ENCODE data around the gene OSBPL9. TPM values are rescaled to one million over a fixed set of nuclear protein-coding genes. Genes with fewer than 3 reads are reported as not detected.

Gene OSBPL9, protein sequence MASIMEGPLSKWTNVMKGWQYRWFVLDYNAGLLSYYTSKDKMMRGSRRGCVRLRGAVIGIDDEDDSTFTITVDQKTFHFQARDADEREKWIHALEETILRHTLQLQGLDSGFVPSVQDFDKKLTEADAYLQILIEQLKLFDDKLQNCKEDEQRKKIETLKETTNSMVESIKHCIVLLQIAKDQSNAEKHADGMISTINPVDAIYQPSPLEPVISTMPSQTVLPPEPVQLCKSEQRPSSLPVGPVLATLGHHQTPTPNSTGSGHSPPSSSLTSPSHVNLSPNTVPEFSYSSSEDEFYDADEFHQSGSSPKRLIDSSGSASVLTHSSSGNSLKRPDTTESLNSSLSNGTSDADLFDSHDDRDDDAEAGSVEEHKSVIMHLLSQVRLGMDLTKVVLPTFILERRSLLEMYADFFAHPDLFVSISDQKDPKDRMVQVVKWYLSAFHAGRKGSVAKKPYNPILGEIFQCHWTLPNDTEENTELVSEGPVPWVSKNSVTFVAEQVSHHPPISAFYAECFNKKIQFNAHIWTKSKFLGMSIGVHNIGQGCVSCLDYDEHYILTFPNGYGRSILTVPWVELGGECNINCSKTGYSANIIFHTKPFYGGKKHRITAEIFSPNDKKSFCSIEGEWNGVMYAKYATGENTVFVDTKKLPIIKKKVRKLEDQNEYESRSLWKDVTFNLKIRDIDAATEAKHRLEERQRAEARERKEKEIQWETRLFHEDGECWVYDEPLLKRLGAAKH
- total RNA-seq = 10 to 100 TPM; 52.5 to 55.9 TPM

DNA sequence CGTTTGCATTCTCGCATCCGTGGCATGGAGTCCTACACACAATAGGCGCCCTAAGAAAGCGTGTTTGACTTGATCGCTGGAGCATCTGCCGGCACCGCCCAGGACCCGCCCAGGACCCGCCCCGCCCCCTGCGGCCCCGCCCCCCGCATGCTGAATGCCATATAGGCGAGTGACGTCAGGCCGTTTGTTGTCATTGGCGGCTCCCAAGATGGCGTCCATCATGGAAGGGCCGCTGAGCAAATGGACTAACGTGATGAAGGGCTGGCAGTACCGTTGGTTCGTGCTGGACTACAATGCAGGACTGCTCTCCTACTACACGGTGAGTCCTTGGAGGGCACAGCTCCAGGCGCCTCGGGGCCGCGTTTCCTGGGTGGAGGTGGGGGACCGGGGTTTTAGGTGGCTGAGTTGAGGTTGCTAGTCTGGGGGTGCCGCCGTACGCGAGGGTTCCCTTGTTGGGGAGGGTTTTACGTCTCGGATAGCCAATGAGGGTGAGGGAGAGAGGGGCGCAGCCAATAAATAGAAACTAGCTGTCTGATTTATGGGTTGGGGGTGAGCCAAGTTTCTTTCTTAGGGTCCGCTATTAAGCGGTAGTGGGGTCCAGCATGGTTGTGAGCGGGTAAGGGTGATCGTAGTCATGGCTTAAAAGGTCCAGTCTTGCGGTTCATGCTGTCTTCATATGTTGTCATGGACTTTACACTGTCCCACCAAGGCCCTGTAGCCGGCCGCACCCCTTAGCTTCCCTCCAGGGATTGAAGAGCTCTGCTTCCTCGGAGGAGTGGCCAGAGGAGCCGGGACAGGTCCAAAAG lies at the start of gene OSBPL9:
TSS of gene OSBPL9 (plus strand) at position 190 of the 806 bp plus-strand sequence. CDS start at position 209, 19 bp downstream.
- no peaks in the 10 kb centered on the region for H3K9me3 Mint-ChIP-seq
- peak within 1 kb of the TSS; percentile 93 for H3K27ac Mint-ChIP-seq
- no peaks in the 10 kb centered on the region for H3K27me3 Mint-ChIP-seq
- H3K36me3 Mint-ChIP-seq = no peaks in the 10 kb centered on the region
- H3K4me1 Mint-ChIP-seq = peaks cover 19% of the 10 kb centered on the region
- H3K4me3 Mint-ChIP-seq = peak within 1 kb of the TSS; percentile 98
- peak; percentile 80 for DNase-seq

DNA sequence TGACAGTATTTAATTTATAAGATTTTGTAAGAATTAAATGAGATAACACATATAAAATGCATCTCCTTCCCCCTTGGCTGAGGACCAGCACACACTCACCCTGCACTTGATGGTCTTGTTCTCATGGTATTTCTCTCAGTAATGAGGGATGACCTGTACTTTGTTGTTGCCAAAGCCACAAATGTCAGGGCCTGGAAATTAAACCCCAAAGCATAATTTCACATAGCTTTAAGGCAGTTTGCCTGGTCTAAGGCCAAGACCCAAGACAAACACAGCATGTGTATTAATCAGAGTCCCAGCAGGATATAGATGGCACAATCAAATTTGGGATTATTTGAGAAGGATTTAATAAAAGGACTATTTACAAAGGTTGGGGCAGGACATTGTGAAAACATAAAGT lies 49.2 kb upstream of the OSBPL9 start:
- H3K4me1 Mint-ChIP-seq = peaks cover 41% of the 10 kb centered on the region
- no peak overlapping the region for H3K4me3 Mint-ChIP-seq
- H3K27ac Mint-ChIP-seq = no peak overlapping the region
- no peaks in the 10 kb centered on the region for H3K36me3 Mint-ChIP-seq
- no peaks in the 10 kb centered on the region for H3K27me3 Mint-ChIP-seq
- no peaks in the 10 kb centered on the region for H3K9me3 Mint-ChIP-seq
- DNase-seq = no peak

DNA sequence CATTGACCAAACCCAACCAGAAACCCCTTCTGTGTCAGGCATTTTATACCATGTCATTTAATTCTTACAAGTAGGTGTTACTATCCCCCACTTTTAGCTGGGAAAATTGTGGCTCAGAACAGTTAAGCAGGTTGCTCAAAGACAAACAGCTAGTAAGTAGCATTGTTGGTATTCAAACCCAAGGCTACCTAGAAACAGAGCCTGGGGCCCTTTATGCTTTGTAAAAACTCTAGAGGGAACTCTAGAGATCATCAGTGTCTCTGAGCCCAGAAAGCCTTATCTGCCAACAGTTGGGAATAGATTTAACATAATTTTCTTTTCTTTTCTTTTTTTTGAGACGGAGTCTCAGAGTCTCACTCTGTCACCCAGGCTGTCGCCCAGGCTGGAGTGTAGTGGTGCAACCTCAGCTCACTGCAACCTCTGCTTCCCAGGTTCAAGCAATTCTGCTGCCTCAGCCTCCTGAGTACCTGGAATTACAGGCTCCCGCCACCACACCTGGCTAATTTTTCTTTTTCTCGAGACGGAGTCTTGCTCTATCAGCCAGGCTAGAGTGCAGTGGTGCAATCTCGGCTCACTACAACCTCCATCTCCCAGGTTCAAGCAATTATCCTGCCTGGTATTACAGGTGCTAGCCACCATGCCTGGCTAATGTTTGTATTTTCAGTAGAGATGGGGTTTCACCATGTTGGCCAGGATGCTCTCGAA lies 48.5 kb upstream of the OSBPL9 start:
- Mint-ChIP-seq H3K36me3 (no peaks in the 10 kb centered on the region), H3K27ac (peak overlapping the region; percentile 94), H3K27me3 (no peaks in the 10 kb centered on the region), H3K4me1 (peaks cover 41% of the 10 kb centered on the region), H3K9me3 (no peaks in the 10 kb centered on the region), H3K4me3 (no peak overlapping the region)
- DNase-seq = no peak

DNA sequence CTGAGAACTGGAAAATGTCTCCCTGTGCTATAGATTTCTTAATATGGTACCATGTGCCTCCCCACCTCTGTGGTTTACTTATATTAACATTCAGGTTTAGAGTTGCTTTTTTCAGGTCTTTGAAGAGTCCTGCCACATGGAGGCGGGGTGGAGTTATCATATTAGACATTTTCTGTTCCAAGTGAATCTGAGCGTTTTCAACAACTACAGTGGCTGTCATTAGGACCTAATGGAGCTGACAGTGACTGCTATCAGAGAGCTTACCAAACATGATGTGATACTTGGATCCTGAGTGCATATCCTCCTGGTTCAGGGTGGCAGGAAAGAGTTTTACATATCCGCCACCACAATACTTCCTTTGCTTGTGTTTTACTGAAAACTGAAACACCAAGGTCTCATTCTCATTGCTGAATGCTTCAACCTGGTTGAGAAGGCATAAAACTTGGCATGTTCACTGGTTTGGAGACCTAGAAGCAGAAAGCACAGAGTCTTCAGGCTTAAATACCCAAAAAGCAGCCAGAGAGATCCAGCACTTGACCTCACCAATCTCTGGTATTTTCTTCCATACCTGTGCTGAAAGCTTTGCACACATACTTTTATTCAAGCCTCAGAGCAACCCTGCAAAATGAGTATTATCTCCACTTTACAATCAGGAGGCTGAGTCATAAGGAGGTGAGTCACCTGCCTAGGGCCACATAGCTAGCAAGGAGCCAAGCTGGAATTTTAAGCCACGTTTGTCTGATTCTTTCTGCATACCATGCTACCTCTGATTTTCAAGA lies 47.4 kb upstream of the OSBPL9 start:
- DNase-seq = peak; percentile 29
- Mint-ChIP-seq H3K4me3 (peak overlapping the region; percentile 35), H3K36me3 (no peaks in the 10 kb centered on the region), H3K27ac (peak overlapping the region; percentile 94), H3K4me1 (peaks cover 35% of the 10 kb centered on the region), H3K9me3 (no peaks in the 10 kb centered on the region), H3K27me3 (no peaks in the 10 kb centered on the region)

DNA sequence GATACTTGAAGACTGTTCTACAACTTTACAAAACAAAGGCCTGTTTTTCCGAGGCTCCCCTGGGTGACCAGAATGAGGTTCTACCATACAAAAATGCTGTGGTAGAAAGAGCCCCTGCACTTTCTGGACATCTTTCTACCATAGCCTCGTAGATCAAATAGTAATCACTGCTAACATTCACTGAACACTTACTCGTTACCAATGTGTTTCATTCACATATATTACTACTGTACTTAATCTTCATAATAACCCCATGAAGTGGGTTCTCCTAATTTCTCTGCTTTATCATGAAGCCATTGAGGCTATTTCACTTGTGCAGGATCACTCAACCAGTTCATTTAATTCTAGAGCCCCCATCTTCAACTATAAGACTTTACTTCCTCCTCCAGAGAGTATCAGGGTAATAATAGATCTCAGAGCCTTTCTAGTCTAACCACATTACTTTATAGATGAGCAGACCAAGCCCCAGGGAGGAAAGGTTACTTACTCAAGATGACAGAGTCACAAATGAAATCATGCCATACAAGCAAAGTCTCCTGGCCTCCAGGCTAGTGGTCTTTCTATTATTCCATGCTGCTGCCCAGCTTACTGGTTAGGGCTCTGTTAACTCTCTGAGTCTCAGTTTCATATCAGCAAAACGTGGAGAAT lies 46.7 kb upstream of the OSBPL9 start:
- Mint-ChIP-seq H3K4me1 (peaks cover 39% of the 10 kb centered on the region), H3K36me3 (peaks cover 1% of the 10 kb centered on the region), H3K27ac (peak overlapping the region; percentile 94), H3K9me3 (no peaks in the 10 kb centered on the region), H3K27me3 (no peaks in the 10 kb centered on the region), H3K4me3 (no peak overlapping the region)
- DNase-seq = no peak

DNA sequence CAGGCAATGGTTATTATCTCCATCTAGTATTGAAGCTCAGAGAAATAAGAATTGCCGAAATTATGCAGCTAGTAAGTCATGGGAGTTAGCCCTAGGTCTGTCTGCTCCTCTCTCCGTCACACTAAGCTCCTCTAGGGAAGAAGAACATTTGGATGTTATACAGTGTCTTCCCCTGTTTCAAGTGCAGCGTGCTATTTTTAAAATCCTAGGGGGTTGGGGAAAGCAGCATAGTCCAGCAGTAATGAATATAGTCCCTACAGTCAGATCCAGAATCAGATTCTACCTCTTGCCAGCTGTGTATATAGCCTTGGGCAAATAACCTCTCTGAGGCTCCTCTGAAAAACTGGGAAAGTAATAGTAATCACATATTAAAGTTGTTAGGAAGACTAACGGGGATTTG lies 44.5 kb upstream of the OSBPL9 start:
- H3K27me3 Mint-ChIP-seq = no peaks in the 10 kb centered on the region
- H3K27ac Mint-ChIP-seq = no peak overlapping the region
- no peak overlapping the region for H3K4me3 Mint-ChIP-seq
- H3K9me3 Mint-ChIP-seq = peaks cover 2% of the 10 kb centered on the region
- peaks cover 1% of the 10 kb centered on the region for H3K36me3 Mint-ChIP-seq
- DNase-seq = no peak
- peaks cover 52% of the 10 kb centered on the region for H3K4me1 Mint-ChIP-seq

DNA sequence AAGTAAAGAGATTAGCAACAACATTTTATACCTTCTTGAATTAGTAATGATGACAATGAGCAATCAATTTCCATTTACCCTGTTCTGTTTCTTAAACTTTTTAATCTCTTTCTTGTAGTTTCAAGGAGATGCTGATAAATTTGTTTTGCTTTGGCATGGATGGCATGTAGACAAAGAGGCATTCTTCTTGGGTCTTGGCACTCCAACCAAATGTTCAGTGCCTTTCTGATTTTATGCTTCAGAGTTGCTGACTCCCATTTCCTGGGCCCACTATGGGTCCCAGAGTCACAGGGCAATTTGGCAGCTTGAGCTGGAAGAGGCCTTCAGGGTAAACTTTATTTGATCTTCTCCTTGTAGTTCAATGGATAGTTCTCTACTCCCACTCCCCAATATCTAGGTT lies 42.1 kb upstream of the OSBPL9 start:
- no peak for DNase-seq
- Mint-ChIP-seq H3K27ac (no peak overlapping the region), H3K9me3 (peaks cover 2% of the 10 kb centered on the region), H3K36me3 (peaks cover 1% of the 10 kb centered on the region), H3K27me3 (no peaks in the 10 kb centered on the region), H3K4me1 (peaks cover 31% of the 10 kb centered on the region), H3K4me3 (no peak overlapping the region)

DNA sequence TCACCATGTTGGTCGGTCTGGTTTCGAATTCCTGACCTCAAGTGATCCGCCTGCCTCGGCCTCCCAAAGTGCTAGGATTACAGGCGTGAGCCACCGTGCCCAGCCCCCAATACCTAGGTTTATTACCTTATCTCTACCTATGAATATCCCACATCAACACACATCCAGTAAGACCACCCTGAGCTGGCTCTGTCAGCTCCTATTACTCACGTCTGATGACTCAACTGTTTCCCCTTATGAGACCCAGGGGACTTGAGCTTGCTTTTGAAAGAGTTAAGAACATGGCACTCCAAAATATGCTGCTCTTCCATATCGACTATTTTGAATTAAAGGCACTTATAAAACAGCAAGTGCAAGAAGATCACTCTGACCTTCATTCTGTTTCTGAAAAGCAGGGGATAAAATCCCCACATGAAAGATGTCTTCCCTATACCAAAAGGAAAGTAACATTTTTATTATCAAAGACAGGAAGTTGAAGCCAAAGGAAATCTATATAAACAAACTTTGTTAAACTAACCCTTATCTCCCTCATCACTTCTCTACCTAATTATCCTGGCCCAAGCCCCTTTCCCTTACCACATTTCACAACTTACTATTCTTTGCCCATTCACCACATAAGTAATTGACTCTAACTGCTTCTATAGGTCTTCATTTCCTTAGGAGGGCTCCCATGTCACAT lies 41.3 kb upstream of the OSBPL9 start:
- H3K4me1 Mint-ChIP-seq = peaks cover 23% of the 10 kb centered on the region
- H3K36me3 Mint-ChIP-seq = peaks cover 1% of the 10 kb centered on the region
- H3K9me3 Mint-ChIP-seq = peaks cover 2% of the 10 kb centered on the region
- H3K4me3 Mint-ChIP-seq = no peak overlapping the region
- no peaks in the 10 kb centered on the region for H3K27me3 Mint-ChIP-seq
- no peak for DNase-seq
- H3K27ac Mint-ChIP-seq = peak overlapping the region; percentile 63

DNA sequence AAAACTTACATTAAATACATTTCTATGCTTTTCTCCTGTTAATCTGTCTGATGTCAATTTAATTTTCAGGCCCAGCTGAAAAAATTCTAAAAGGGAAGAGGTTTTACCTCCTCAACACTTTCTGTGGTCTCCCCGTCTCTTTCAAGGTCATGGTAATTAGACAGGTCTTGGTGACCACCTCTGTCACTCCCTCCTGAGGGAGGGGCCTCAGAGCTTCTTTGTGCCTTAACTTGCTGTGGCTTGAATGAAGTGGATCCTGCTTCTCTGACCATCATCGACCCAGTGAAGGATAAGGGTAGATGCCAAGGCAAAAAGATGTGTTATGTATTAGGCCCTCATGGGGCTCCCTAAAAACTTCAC lies 40.8 kb upstream of the OSBPL9 start:
- peaks cover 18% of the 10 kb centered on the region for H3K4me1 Mint-ChIP-seq
- H3K9me3 Mint-ChIP-seq = peaks cover 2% of the 10 kb centered on the region
- no peak for DNase-seq
- peak overlapping the region; percentile 63 for H3K27ac Mint-ChIP-seq
- no peak overlapping the region for H3K4me3 Mint-ChIP-seq
- no peaks in the 10 kb centered on the region for H3K27me3 Mint-ChIP-seq
- H3K36me3 Mint-ChIP-seq = peaks cover 1% of the 10 kb centered on the region

DNA sequence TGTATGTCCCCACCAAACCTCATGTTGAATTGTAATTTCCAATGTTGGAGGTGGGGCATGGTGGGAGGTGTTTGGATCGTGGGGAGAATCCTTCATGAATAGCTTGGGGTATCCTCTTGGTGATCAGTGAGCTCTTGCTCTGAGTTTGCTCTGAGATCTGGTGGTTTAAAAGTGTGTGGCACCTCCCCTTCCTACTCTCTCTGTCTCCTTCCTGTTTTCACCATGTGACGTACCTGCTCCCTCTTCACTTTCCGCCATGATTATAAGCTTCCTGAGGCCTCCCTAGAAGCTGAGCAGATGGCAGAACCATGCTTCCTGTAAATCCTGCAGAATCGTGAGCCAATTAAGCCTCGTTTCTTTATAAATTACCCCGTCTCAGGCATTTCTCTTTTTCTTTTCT lies 40.0 kb upstream of the OSBPL9 start:
- Mint-ChIP-seq H3K27ac (no peak overlapping the region), H3K4me3 (no peak overlapping the region), H3K9me3 (peaks cover 2% of the 10 kb centered on the region), H3K4me1 (peaks cover 18% of the 10 kb centered on the region), H3K36me3 (peaks cover 1% of the 10 kb centered on the region), H3K27me3 (no peaks in the 10 kb centered on the region)
- DNase-seq = no peak

DNA sequence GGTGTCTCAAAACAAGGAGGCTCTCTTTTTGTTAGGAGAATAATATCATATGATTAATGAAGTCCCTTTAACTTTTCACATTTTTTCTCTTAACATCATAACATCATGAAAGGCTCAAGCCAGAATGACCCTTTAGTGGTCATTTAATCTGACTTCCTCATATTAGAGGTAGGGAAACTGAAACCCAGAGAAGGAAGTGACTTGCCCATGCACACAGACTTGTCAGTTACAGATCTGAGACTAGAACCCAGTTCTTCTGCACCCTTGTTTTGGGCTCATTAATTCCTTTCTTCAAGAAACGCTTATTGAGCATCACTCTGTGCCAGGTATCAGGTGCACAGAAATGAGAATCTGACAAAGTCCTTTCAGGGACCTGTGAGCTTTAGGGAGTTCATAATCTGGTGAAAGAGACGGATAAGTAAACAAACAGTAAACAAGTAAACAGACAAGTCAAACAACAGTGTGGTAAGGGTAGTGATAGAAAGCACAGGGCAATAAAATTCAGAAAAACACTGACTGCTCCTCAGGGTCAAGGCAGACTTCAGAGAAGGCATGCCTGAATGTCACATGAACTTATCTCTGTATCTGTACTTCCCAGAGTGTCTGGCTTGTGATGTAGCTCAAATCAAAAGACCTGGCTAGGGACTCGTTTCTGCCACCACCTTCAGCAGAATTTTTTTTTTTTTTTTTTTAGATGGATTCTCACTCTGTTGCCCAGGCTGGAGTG lies 38.3 kb upstream of the OSBPL9 start:
- DNase-seq = no peak
- H3K4me3 Mint-ChIP-seq = no peak overlapping the region

DNA sequence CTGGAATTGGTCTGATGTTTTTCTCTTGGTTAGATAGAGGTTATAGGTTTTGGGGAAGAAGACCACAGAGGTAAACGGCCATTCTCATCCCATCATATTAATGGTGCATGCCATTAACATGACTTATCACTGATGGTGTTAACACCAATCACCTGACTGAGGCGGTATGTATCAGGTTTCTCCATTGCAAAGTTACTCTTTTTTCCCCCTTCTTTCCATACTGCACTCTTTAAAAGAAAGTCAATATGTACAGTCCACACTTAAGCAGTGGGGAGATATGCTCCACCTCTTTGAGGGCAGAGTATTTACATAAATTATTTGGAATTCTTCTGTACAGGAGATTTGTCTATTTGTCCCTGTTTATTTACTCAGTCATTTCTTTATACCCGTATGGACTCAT lies 35.7 kb upstream of the OSBPL9 start:
- no peaks in the 10 kb centered on the region for H3K27me3 Mint-ChIP-seq
- no peaks in the 10 kb centered on the region for H3K36me3 Mint-ChIP-seq
- no peak overlapping the region for H3K4me3 Mint-ChIP-seq
- peaks cover 2% of the 10 kb centered on the region for H3K9me3 Mint-ChIP-seq
- H3K27ac Mint-ChIP-seq = no peak overlapping the region
- peaks cover 4% of the 10 kb centered on the region for H3K4me1 Mint-ChIP-seq
- no peak for DNase-seq

More for the DNA sequence above, 38.3 kb upstream of the OSBPL9 start:
- Mint-ChIP-seq H3K36me3 (peaks cover 1% of the 10 kb centered on the region), H3K27ac (no peak overlapping the region), H3K9me3 (peaks cover 2% of the 10 kb centered on the region), H3K4me1 (peaks cover 18% of the 10 kb centered on the region), H3K27me3 (no peaks in the 10 kb centered on the region)

DNA sequence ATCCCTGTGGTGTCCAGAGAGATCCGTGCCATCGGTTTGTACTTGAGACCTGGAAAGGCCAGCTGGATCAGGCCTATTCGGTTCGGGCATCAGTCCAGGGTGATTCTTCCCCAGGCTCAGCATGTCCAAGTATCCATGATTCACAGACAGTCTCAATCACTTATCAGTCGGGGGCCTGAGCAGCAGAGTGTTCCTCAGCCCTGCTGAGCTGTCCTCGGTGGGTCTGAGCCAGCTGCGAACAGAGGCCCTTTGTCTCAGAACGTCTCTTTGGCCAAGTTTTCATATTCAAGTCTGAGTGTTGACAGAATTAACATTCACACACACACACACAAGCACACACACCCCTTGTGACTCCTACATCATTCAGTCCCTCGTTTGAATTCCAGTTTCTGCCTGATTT lies 33.4 kb upstream of the OSBPL9 start:
- no peak for DNase-seq
- H3K27ac Mint-ChIP-seq = no peak overlapping the region
- H3K27me3 Mint-ChIP-seq = no peaks in the 10 kb centered on the region
- H3K4me3 Mint-ChIP-seq = no peak overlapping the region
- no peaks in the 10 kb centered on the region for H3K36me3 Mint-ChIP-seq
- peaks cover 1% of the 10 kb centered on the region for H3K4me1 Mint-ChIP-seq
- H3K9me3 Mint-ChIP-seq = no peaks in the 10 kb centered on the region
